ENCODE measurements around the gene DRD4. TPM values are rescaled to one million over a fixed set of nuclear protein-coding genes. Genes with fewer than 3 reads are reported as not detected.

DRD4 gene
- total and polyA plus RNA-seq, 2 donors: 0.39 TPM; not detected in 1

Other genes with a start within 250 kb of the DRD4 start
- 5.2 TPM for gene PKP3, start 243.1 kb upstream of the DRD4 start, total RNA-seq
- gene PKP3, start 243.1 kb upstream of the DRD4 start, polyA plus RNA-seq: 8.4 TPM
- gene SIGIRR, start 222.3 kb upstream of the DRD4 start, total RNA-seq: 11.8 TPM
- 61.2 TPM for gene SIGIRR, start 222.3 kb upstream of the DRD4 start, polyA plus RNA-seq
- 1.3 TPM for gene ANO9, start 195.3 kb upstream of the DRD4 start, total RNA-seq
- 5.1 TPM for gene ANO9, start 195.3 kb upstream of the DRD4 start, polyA plus RNA-seq
- gene PTDSS2, start 187.0 kb upstream of the DRD4 start, total RNA-seq: 13.5 TPM
- gene PTDSS2, start 187.0 kb upstream of the DRD4 start, polyA plus RNA-seq: 27.0 TPM
- gene RNH1, start 130.0 kb upstream of the DRD4 start, total RNA-seq: 71.5 TPM
- 271 TPM for gene RNH1, start 130.0 kb upstream of the DRD4 start, polyA plus RNA-seq
- 8.7 TPM for gene HRAS, start 101.7 kb upstream of the DRD4 start, total RNA-seq
- gene HRAS, start 101.7 kb upstream of the DRD4 start, polyA plus RNA-seq: 79.0 TPM
- 0.90 TPM for gene LRRC56, start 99.7 kb upstream of the DRD4 start, total RNA-seq
- 0.96 TPM for gene LRRC56, start 99.7 kb upstream of the DRD4 start, polyA plus RNA-seq
- gene LMNTD2, start 76.5 kb upstream of the DRD4 start, total RNA-seq: 0.37 TPM
- gene LMNTD2, start 76.5 kb upstream of the DRD4 start, polyA plus RNA-seq: 1.2 TPM
- 3.3 TPM for gene RASSF7, start 76.3 kb upstream of the DRD4 start, total RNA-seq
- gene RASSF7, start 76.3 kb upstream of the DRD4 start, polyA plus RNA-seq: 13.8 TPM
- gene PHRF1, start 60.8 kb upstream of the DRD4 start, total RNA-seq: 16.5 TPM
- gene PHRF1, start 60.8 kb upstream of the DRD4 start, polyA plus RNA-seq: 21.1 TPM
- gene IRF7, start 21.3 kb upstream of the DRD4 start, total RNA-seq: 9.8 TPM
- gene IRF7, start 21.3 kb upstream of the DRD4 start, polyA plus RNA-seq: 23.2 TPM
- not detected for gene CDHR5, start 12.3 kb upstream of the DRD4 start, total RNA-seq
- 0.05 TPM for gene CDHR5, start 12.3 kb upstream of the DRD4 start, polyA plus RNA-seq
- not detected for gene SCT, start 10.1 kb upstream of the DRD4 start, total RNA-seq
- gene SCT, start 10.1 kb upstream of the DRD4 start, polyA plus RNA-seq: not detected
- 14.9 TPM for gene DEAF1, start 58.0 kb downstream of the DRD4 start, total RNA-seq
- 29.7 TPM for gene DEAF1, start 58.0 kb downstream of the DRD4 start, polyA plus RNA-seq
- 10.8 TPM for gene TMEM80, start 58.5 kb downstream of the DRD4 start, total RNA-seq
- 36.8 TPM for gene TMEM80, start 58.5 kb downstream of the DRD4 start, polyA plus RNA-seq
- 12.4 TPM for gene EPS8L2, start 69.0 kb downstream of the DRD4 start, total RNA-seq
- gene EPS8L2, start 69.0 kb downstream of the DRD4 start, polyA plus RNA-seq: 23.2 TPM
- gene TALDO1, start 110.2 kb downstream of the DRD4 start, total RNA-seq: 62.9 TPM
- 201 TPM for gene TALDO1, start 110.2 kb downstream of the DRD4 start, polyA plus RNA-seq
- 26.4 TPM for gene GATD1, start 140.2 kb downstream of the DRD4 start, total RNA-seq
- 43.3 TPM for gene GATD1, start 140.2 kb downstream of the DRD4 start, polyA plus RNA-seq
- gene CEND1, start 152.8 kb downstream of the DRD4 start, total RNA-seq: not detected
- 1.4 TPM for gene CEND1, start 152.8 kb downstream of the DRD4 start, polyA plus RNA-seq
- gene SLC25A22, start 161.0 kb downstream of the DRD4 start, total RNA-seq: 7.5 TPM
- gene SLC25A22, start 161.0 kb downstream of the DRD4 start, polyA plus RNA-seq: 17.1 TPM
- 7.2 TPM for gene PIDD1, start 168.0 kb downstream of the DRD4 start, total RNA-seq
- gene PIDD1, start 168.0 kb downstream of the DRD4 start, polyA plus RNA-seq: 12.4 TPM
- gene RPLP2, start 172.7 kb downstream of the DRD4 start, total RNA-seq: 189 TPM
- gene RPLP2, start 172.7 kb downstream of the DRD4 start, polyA plus RNA-seq: 1,859 TPM
- gene PNPLA2, start 181.6 kb downstream of the DRD4 start, total RNA-seq: 13.6 TPM
- 131 TPM for gene PNPLA2, start 181.6 kb downstream of the DRD4 start, polyA plus RNA-seq
- gene CRACR2B, start 190.7 kb downstream of the DRD4 start, total RNA-seq: 5.9 TPM
- gene CRACR2B, start 190.7 kb downstream of the DRD4 start, polyA plus RNA-seq: 20.2 TPM
- 115 TPM for gene CD151, start 195.7 kb downstream of the DRD4 start, total RNA-seq
- gene CD151, start 195.7 kb downstream of the DRD4 start, polyA plus RNA-seq: 692 TPM
- 21.7 TPM for gene POLR2L, start 205.3 kb downstream of the DRD4 start, total RNA-seq
- 148 TPM for gene POLR2L, start 205.3 kb downstream of the DRD4 start, polyA plus RNA-seq
- gene TSPAN4, start 205.6 kb downstream of the DRD4 start, total RNA-seq: 39.4 TPM
- gene TSPAN4, start 205.6 kb downstream of the DRD4 start, polyA plus RNA-seq: 144 TPM